Measurements from ENCODE around the gene DCLK2. TPM values are rescaled to one million over a fixed set of nuclear protein-coding genes. Genes with fewer than 3 reads are reported as not detected.

Gene DCLK2
- total RNA-seq, 2 experiments from 2014 or later, result not detected

DNA sequence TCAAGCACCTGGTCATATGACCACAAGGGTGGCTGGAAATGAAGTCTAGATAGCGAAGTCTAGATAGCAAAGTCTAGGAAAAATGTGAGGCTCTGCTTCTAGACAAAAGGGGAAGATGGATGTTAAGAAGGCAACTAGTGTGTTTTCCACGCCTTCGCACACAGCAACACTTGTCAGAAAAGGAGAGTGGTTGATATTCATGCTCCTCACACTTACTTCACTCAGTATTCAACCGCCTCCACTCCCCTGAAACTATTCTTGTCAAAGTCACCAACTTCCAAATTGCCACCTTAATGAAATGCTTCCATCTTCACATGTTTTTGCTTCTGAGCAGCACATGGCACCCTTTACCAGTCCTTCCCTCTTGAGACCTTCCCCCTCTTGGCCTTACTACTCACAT is 27.7 kb upstream of the DCLK2 start:
- H3K4me1 Mint-ChIP-seq (ENCODE audit: low read depth), result no peaks in the 10 kb centered on the region
- POLR2A ChIA-PET, result no interaction called here
- no peak overlapping the region for H3K4me3 Mint-ChIP-seq
- H3K9me3 Mint-ChIP-seq (ENCODE audit: insufficient read depth), result no peaks in the 10 kb centered on the region
- no peaks in the 10 kb centered on the region for H3K27me3 Mint-ChIP-seq (ENCODE audit: low read depth)
- H3K27ac Mint-ChIP-seq, result no peak overlapping the region
- no peak for DNase-seq
- CTCF ChIA-PET, result no interaction called here
- no peaks in the 10 kb centered on the region for H3K36me3 Mint-ChIP-seq (ENCODE audit: low read depth)
- ATAC-seq, result no peak

DNA sequence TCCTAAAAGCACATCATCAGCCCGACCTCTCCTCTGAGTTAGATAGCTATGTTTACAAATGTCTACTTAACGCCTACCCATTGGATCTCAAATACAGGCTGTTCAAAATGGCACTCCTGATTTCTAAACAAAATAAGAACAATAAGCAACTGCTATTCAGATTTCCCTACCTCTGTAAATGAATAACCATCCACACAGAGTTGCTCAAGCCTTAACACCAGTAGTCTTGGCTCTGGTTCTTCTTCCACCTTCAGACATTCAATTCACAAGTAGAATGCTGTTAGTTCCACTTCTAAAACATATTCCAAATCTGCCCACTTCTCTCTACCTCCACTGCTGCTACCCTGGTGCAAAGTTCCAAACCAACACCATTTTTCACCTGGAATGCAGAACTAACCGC is 27.1 kb upstream of the DCLK2 start:
- CTCF ChIA-PET, result no interaction called here
- DNase-seq, result no peak
- Mint-ChIP-seq H3K4me1 (ENCODE audit: low read depth) (no peaks in the 10 kb centered on the region), H3K4me3 (no peak overlapping the region), H3K9me3 (ENCODE audit: insufficient read depth) (no peaks in the 10 kb centered on the region), H3K27ac (no peak overlapping the region), H3K36me3 (ENCODE audit: low read depth) (no peaks in the 10 kb centered on the region), H3K27me3 (ENCODE audit: low read depth) (no peaks in the 10 kb centered on the region)
- ATAC-seq, result no peak
- POLR2A ChIA-PET, result no interaction called here

DNA sequence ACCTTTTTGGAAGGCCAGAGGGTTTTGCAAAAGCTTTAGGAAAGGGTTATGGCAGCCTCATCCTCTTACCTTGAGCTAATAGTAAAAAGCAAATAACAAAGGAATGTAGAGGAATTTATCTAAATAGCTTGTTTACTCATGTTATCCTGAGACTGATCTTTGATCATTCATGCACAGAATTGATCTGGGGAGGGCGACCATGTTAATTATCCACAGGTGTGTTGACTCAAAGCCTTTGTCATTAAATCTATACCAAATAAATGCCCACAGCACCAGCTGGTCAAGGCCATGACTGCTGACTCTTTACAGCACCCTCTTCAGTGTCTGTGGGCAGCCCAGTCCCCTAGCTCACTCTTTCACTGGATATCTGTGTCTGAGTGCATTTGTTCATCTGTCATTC is 22.8 kb upstream of the DCLK2 start:
- Mint-ChIP-seq H3K27ac (no peak overlapping the region), H3K27me3 (ENCODE audit: low read depth) (no peaks in the 10 kb centered on the region), H3K36me3 (ENCODE audit: low read depth) (no peaks in the 10 kb centered on the region), H3K9me3 (ENCODE audit: insufficient read depth) (no peaks in the 10 kb centered on the region), H3K4me3 (no peak overlapping the region), H3K4me1 (ENCODE audit: low read depth) (no peaks in the 10 kb centered on the region)
- ChIA-PET POLR2A (no interaction called here), CTCF (no interaction called here)
- DNase-seq, result no peak
- ATAC-seq, result no peak

DNA sequence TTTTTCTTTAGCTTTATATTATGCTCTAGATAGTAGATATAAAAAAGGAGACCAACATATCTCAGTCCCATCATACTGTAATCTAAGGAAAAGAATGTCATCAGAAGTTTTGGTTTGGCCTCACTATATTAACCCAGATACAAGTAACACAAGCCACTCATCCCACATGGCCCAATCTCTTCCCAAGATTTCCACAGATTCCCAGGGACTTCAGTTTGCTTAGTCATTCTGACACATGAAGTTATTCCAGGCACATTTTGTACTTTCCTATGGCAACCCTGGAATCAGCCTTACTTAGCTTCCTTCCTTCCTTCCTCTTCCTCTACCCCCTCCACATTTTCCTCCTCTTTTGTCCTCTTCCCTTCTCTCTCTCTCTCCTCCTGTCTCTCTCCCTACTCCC is 21.7 kb upstream of the DCLK2 start:
- no peaks in the 10 kb centered on the region for H3K36me3 Mint-ChIP-seq (ENCODE audit: low read depth)
- H3K27me3 Mint-ChIP-seq (ENCODE audit: low read depth), result no peaks in the 10 kb centered on the region
- no peak overlapping the region for H3K27ac Mint-ChIP-seq
- no peaks in the 10 kb centered on the region for H3K9me3 Mint-ChIP-seq (ENCODE audit: insufficient read depth)
- CTCF ChIA-PET, result no interaction called here
- no peaks in the 10 kb centered on the region for H3K4me1 Mint-ChIP-seq (ENCODE audit: low read depth)
- no peak for ATAC-seq
- POLR2A ChIA-PET, result no interaction called here
- H3K4me3 Mint-ChIP-seq, result no peak overlapping the region
- no peak for DNase-seq

GRCh38 chr4:150061086-150061776 is 17.0 kb upstream of the DCLK2 start:
- no peaks in the 10 kb centered on the region for H3K9me3 Mint-ChIP-seq (ENCODE audit: insufficient read depth)

DNA sequence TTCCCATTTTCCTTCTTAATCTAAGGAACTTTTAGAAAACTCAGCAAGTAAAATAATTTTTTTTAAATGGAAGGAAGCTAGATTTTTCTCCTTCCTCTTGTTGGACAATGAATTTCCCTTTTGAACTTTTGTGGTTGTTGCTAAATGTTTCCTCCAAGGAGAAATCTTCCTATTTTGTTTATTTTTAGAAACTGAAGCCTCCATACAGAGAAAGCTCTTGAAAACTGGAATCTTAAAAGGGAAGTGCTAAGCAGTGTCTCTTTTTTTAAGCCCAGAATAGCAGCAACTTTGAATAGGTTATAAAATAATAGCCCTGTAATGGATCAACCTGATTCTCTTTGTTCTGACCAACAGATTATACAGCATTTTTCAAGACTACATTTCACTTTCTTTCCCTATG is 15.1 kb upstream of the DCLK2 start:
- ATAC-seq (no peak), DNase-seq (no peak)
- peaks cover 5% of the 10 kb centered on the region for H3K27me3 Mint-ChIP-seq (ENCODE audit: low read depth)
- no peaks in the 10 kb centered on the region for H3K36me3 Mint-ChIP-seq (ENCODE audit: low read depth)
- no peaks in the 10 kb centered on the region for H3K4me1 Mint-ChIP-seq (ENCODE audit: low read depth)
- CTCF ChIA-PET, result no interaction called here
- no peak overlapping the region for H3K27ac Mint-ChIP-seq
- no peak overlapping the region for H3K4me3 Mint-ChIP-seq
- POLR2A ChIA-PET, result no interaction called here
- no peaks in the 10 kb centered on the region for H3K9me3 Mint-ChIP-seq (ENCODE audit: insufficient read depth)

More at GRCh38 chr4:150061086-150061776, 17.0 kb upstream of the DCLK2 start:
- POLR2A ChIA-PET, result no interaction called here
- Mint-ChIP-seq H3K4me1 (ENCODE audit: low read depth) (no peaks in the 10 kb centered on the region), H3K4me3 (no peak overlapping the region), H3K27me3 (ENCODE audit: low read depth) (peaks cover 5% of the 10 kb centered on the region), H3K27ac (no peak overlapping the region), H3K36me3 (ENCODE audit: low read depth) (no peaks in the 10 kb centered on the region)
- CTCF ChIA-PET, result no interaction called here
- DNase-seq (no peak), ATAC-seq (no peak)

DNA sequence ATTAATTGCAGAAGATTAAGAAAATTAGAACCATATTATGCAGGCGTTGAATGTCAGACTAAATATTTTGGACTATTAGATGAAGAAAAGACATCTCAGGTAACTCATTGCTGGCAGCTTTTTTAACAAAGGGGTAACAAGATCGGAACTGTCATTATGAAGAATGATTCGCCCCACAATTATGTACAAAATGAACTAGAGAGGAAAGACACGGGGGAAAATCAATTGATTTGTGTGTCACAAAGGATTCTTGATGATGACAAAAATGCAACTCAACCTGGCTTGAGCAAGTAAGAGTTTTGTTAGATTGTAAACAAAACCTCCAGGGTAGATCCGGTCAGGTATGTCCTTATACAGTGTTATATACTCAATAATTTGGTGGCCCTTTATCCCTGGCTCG is 12.5 kb upstream of the DCLK2 start:
- Mint-ChIP-seq H3K27ac (no peak overlapping the region), H3K36me3 (ENCODE audit: low read depth) (no peaks in the 10 kb centered on the region), H3K4me1 (ENCODE audit: low read depth) (no peaks in the 10 kb centered on the region), H3K9me3 (ENCODE audit: insufficient read depth) (no peaks in the 10 kb centered on the region), H3K27me3 (ENCODE audit: low read depth) (peaks cover 5% of the 10 kb centered on the region), H3K4me3 (no peak overlapping the region)
- POLR2A ChIA-PET, result no interaction called here
- CTCF ChIA-PET, result no interaction called here
- DNase-seq, result no peak
- no peak for ATAC-seq

DNA sequence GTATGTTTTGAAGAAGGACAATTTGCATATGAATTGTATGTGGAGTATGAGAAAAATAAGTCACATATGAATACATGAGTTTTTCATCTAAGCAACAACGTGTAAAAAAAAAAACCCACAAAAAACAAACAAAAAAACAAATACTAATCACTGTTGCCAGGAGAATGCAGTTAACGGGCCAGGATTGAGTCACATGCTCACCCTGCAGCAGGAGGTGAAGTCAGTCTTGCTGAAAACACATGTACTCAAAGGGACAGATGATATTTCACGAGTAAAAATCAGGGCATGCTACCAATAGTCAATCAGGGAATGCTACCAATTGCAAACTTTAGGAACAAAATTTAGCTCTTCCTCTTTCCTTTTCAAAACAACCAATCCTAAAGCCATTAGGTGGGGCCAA is 10.4 kb upstream of the DCLK2 start:
- Mint-ChIP-seq H3K27me3 (ENCODE audit: low read depth) (peaks cover 5% of the 10 kb centered on the region), H3K9me3 (ENCODE audit: insufficient read depth) (no peaks in the 10 kb centered on the region), H3K4me3 (no peak overlapping the region), H3K4me1 (ENCODE audit: low read depth) (no peaks in the 10 kb centered on the region), H3K27ac (no peak overlapping the region), H3K36me3 (ENCODE audit: low read depth) (no peaks in the 10 kb centered on the region)
- no peak for ATAC-seq
- DNase-seq, result no peak
- ChIA-PET CTCF (no interaction called here), POLR2A (no interaction called here)

DNA sequence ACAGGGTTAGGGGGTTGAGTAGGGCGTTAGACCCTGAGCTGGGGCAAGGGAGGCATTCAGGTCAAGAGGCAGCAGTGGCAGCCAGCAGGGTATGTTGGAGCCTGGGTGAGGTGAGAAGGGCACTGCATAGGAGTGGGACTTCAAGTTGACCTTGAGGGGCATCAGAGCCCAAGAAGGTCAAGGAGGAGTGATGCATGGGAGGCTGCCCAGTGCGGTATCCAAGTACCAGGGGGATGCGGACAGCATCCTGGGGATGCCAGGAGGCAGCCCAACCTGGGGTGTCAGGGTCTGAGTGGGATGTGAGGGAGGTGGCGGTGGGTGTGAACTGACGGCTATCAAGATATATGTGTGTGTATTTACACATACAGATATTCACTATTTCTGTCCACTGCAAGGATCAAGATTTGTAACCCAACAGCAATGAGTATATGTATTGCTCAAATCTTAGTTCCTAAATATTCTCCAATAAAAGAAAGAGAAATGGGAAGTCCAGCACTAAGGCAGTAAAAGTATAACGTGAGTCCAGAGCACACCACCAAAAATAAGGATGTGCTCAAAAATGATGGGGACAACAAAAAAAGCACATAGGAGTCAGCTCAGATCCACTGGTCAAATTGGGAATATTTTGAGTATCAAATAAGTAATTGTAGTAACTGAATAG is 9.8 kb upstream of the DCLK2 start:
- no peak overlapping the region for H3K4me3 Mint-ChIP-seq
- no peak overlapping the region for H3K27ac Mint-ChIP-seq
- ATAC-seq (no peak), DNase-seq (no peak)
- no peaks in the 10 kb centered on the region for H3K4me1 Mint-ChIP-seq (ENCODE audit: low read depth)
- CTCF ChIA-PET, result no interaction called here
- peaks cover 5% of the 10 kb centered on the region for H3K27me3 Mint-ChIP-seq (ENCODE audit: low read depth)
- no peaks in the 10 kb centered on the region for H3K9me3 Mint-ChIP-seq (ENCODE audit: insufficient read depth)
- no peaks in the 10 kb centered on the region for H3K36me3 Mint-ChIP-seq (ENCODE audit: low read depth)
- POLR2A ChIA-PET, result no interaction called here

- no peaks in the 10 kb centered on the region for H3K36me3 Mint-ChIP-seq (ENCODE audit: low read depth)
- H3K9me3 Mint-ChIP-seq (ENCODE audit: insufficient read depth), result no peaks in the 10 kb centered on the region
- H3K27me3 Mint-ChIP-seq (ENCODE audit: low read depth), result peaks cover 2% of the 10 kb centered on the region
- H3K27ac Mint-ChIP-seq, result no peak overlapping the region
- DNase-seq (no peak), ATAC-seq (no peak)
- ChIA-PET POLR2A (no interaction called here), CTCF (no interaction called here)
- H3K4me3 Mint-ChIP-seq, result no peak overlapping the region
- no peaks in the 10 kb centered on the region for H3K4me1 Mint-ChIP-seq (ENCODE audit: low read depth)
Observed at GRCh38 chr4:150069353-150069752, 8.9 kb upstream of the DCLK2 start.

GRCh38 chr4:150070464-150071170 is 7.6 kb upstream of the DCLK2 start:
- DNase-seq (no peak), ATAC-seq (no peak)
- no peaks in the 10 kb centered on the region for H3K4me1 Mint-ChIP-seq (ENCODE audit: low read depth)
- H3K27ac Mint-ChIP-seq, result no peak overlapping the region
- CTCF ChIA-PET, result no interaction called here
- POLR2A ChIA-PET, result no interaction called here
- H3K27me3 Mint-ChIP-seq (ENCODE audit: low read depth), result peaks cover 6% of the 10 kb centered on the region
- no peaks in the 10 kb centered on the region for H3K36me3 Mint-ChIP-seq (ENCODE audit: low read depth)
- H3K4me3 Mint-ChIP-seq, result no peak overlapping the region
- no peaks in the 10 kb centered on the region for H3K9me3 Mint-ChIP-seq (ENCODE audit: insufficient read depth)

GRCh38 chr4:150072471-150072870 is 5.8 kb upstream of the DCLK2 start:
- H3K27me3 Mint-ChIP-seq (ENCODE audit: low read depth), result peaks cover 15% of the 10 kb centered on the region
- DNase-seq (no peak), ATAC-seq (no peak)
- CTCF ChIA-PET, result no interaction called here
- H3K36me3 Mint-ChIP-seq (ENCODE audit: low read depth), result no peaks in the 10 kb centered on the region
- H3K4me3 Mint-ChIP-seq, result no peak overlapping the region
- no peaks in the 10 kb centered on the region for H3K4me1 Mint-ChIP-seq (ENCODE audit: low read depth)
- POLR2A ChIA-PET, result no interaction called here
- H3K27ac Mint-ChIP-seq, result no peak overlapping the region
- H3K9me3 Mint-ChIP-seq (ENCODE audit: insufficient read depth), result no peaks in the 10 kb centered on the region
